Caco-2 (cell line): ENCODE measurements around the gene PAX1. TPM values are rescaled to one million over a fixed set of nuclear protein-coding genes. Genes with fewer than 3 reads are reported as not detected.

Experiments used
- BruUV-seq: library from RNA; stranded (reverse); fragments of 400-500 nt; replicated peaks from 2 replicates; lab custom pipeline; 2021; lab: Mats Ljungman, UMichigan
- CTCF ChIA-PET: fragments of 300-600 bp; sonication (Branson Sonifier 250); formaldehyde crosslinking; loops from one replicate; lab custom pipeline; 2022; ENCODE audit warnings: antibody characterized with exemption; lab: Charles Lee
- POLR2A ChIA-PET: fragments of 300-600 bp; sonication (Branson Sonifier 250); formaldehyde crosslinking; loops from one replicate; lab custom pipeline; 2022; ENCODE audit warnings: antibody characterized with exemption; lab: Charles Lee
- DNase-seq, 2 experiments: peaks; one replicate each; pipeline versions ENCODE4 v3.0.0 to v3.0.0-alpha.2; 2020 to 2022
- H3K27me3 ChIP-seq: replicated peaks from 2 replicates; pipeline ENCODE4 v1.6.0; 2011; ENCODE audit warnings: low read length; ENCODE audit not compliant: control insufficient read depth, insufficient read depth
- H3K36me3 ChIP-seq: 2 replicates; pipeline ENCODE4 v1.5.1; 2011; ENCODE audit warnings: low read length; ENCODE audit not compliant: control insufficient read depth, insufficient read depth
- H3K4me1 ChIP-seq: fragments of 250-450 bp; sonication (Bioruptor Pico); 2 replicates; pipeline ENCODE4 v1.5.1; 2020; ENCODE audit warnings: mild to moderate bottlenecking
- H3K4me3 ChIP-seq: 2 replicates; pipeline ENCODE4 v1.5.1; 2011; ENCODE audit warnings: low read depth, mild to moderate bottlenecking, control low read depth, low read length
- H3K9me3 ChIP-seq: fragments of 250-450 bp; sonication (Bioruptor Pico); 2 replicates; pipeline ENCODE4 v1.5.1; 2020; ENCODE audit warnings: mild to moderate bottlenecking, moderate library complexity
- H3K27ac Mint-ChIP-seq: one replicate; pipeline ENCODE4 v1.8.0; 2022; ENCODE audit warnings: mixed read lengths; ENCODE audit not compliant: unreplicated experiment
- H3K27me3 Mint-ChIP-seq: one replicate; pipeline ENCODE4 v1.8.0; 2022; ENCODE audit warnings: mixed read lengths; ENCODE audit not compliant: insufficient read depth, unreplicated experiment
- H3K36me3 Mint-ChIP-seq: one replicate; pipeline ENCODE4 v1.8.0; 2022; ENCODE audit warnings: mild to moderate bottlenecking, mixed read lengths; ENCODE audit not compliant: insufficient read depth, unreplicated experiment
- H3K4me1 Mint-ChIP-seq: one replicate; pipeline ENCODE4 v1.8.0; 2022; ENCODE audit warnings: low read depth, mixed read lengths; ENCODE audit not compliant: unreplicated experiment
- H3K4me3 Mint-ChIP-seq: one replicate; pipeline ENCODE4 v1.8.0; 2022; ENCODE audit warnings: mild to moderate bottlenecking, moderate library complexity, mixed read lengths; ENCODE audit not compliant: unreplicated experiment
- H3K9me3 Mint-ChIP-seq: one replicate; pipeline ENCODE4 v1.8.0; 2022; ENCODE audit warnings: mixed read lengths; ENCODE audit not compliant: unreplicated experiment
- intact Hi-C: fragments of 100-400 bp; cut with micrococcal nuclease; formaldehyde crosslinking; loops from one replicate; pipeline ENCODE4 v1.10.0; 2022; ENCODE audit not compliant: unreplicated experiment
- total RNA-seq: library from RNA; stranded (reverse); gene quantifications from 2 replicates; pipeline ENCODE4 v1.2.3, GENCODE V29; 2022
- TF ChIP-seq, protein P1 (sequence below), 2 experiments: fragments of 200-600 bp in 1 of 2; IDR thresholded peaks; 1 replicate in 1 of 2; 2 replicates in 1 of 2; pipeline versions ENCODE4 v1.5.1 to v1.8.0; 2011 to 2022; ENCODE audit warnings: antibody characterized with exemption in 1 of 2, control low read depth in 1 of 2, inconsistent platforms in 1 of 2, low read depth in 1 of 2, low read length in 1 of 2, mild to moderate bottlenecking in 1 of 2, moderate library complexity in 1 of 2; ENCODE audit not compliant: insufficient read depth in 1 of 2, severe bottlenecking in 1 of 2, unreplicated experiment in 1 of 2

The PAX1 gene
- total RNA-seq, 1 experiment from 2014 or later: not detected

DNA sequence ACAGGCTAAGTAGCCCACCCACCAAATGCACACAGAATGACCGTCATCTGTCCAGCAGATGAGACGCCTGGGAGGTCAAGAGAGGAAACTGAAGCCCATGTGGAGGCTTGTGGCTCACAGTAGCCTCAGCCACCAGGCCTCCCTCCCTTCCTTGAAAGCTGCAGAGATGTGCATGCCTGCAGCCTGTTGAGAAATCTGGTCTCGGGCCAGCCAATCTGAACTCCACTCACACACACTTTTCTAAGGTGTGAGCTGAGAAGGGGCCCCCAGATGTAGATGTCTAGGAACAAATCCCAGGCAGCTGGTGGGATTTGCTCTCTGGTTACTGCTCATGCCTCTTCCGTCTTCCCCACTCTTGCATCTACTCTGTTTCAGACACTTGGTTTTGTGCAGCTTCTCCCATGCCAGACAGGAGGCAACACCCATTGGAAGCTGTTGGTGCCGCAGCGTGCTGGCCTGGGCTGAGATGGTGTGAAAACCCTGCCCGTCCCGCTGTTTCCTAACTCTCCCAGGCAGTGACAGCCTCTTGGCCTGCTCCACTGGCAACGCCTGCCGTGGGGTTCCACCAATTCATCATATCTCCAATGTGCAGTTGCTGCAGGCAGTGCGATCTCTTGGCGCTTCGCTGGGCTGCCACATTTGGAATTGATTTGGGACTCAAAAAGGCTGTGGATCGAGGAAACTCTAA, 24.1 kb upstream of the PAX1 start:
- Histone ChIP-seq H3K4me1 (no peaks in the 10 kb centered on the region), H3K4me3 (no peak overlapping the region), H3K36me3 (no peaks in the 10 kb centered on the region), H3K9me3 (no peaks in the 10 kb centered on the region), H3K27me3 (no peaks in the 10 kb centered on the region; the same call in 1 of the 2 replicates)
- peaks cover 12% of the 10 kb centered on the region for H3K27me3 Mint-ChIP-seq
- TF ChIP-seq, protein P1, sequence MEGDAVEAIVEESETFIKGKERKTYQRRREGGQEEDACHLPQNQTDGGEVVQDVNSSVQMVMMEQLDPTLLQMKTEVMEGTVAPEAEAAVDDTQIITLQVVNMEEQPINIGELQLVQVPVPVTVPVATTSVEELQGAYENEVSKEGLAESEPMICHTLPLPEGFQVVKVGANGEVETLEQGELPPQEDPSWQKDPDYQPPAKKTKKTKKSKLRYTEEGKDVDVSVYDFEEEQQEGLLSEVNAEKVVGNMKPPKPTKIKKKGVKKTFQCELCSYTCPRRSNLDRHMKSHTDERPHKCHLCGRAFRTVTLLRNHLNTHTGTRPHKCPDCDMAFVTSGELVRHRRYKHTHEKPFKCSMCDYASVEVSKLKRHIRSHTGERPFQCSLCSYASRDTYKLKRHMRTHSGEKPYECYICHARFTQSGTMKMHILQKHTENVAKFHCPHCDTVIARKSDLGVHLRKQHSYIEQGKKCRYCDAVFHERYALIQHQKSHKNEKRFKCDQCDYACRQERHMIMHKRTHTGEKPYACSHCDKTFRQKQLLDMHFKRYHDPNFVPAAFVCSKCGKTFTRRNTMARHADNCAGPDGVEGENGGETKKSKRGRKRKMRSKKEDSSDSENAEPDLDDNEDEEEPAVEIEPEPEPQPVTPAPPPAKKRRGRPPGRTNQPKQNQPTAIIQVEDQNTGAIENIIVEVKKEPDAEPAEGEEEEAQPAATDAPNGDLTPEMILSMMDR (IDR thresholded peaks at IDR 0.05; ENCODE audit: insufficient read depth in 1 of 2, low read depth in 1 of 2, low read length in 1 of 2, severe bottlenecking in 1 of 2, unreplicated experiment in 1 of 2): no peak
- CTCF ChIA-PET: no interaction called here
- H3K4me3 Mint-ChIP-seq: no peak overlapping the region
- H3K9me3 Mint-ChIP-seq: no peaks in the 10 kb centered on the region
- H3K4me1 Mint-ChIP-seq: no peaks in the 10 kb centered on the region
- intact Hi-C loops: no loop called here
- POLR2A ChIA-PET: no interaction called here
- BruUV-seq: no TSS peak
- DNase-seq: no peak
- no peak overlapping the region for H3K27ac Mint-ChIP-seq
- H3K36me3 Mint-ChIP-seq: no peaks in the 10 kb centered on the region

DNA sequence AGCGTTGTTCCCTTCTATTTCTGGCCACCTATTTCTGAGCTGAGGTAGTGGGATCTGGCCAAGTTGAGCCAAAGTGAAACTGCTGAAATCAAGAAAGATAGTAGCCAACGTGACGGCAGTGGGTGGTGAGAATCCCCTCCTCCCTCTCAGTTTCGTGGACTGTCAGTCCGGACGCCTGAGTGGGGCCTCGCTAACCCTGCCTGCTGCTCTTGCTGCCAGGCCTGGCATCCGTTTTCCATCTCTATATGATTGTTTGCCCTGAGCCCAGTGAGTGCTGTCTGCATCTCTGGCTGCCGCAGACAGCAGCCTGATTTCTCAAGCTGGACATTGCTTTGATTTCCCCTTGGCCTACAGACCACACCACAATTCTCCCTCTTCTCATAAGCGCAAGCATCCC, 23.5 kb upstream of the PAX1 start:
- POLR2A ChIA-PET: no interaction called here
- Histone ChIP-seq H3K4me3 (no peak overlapping the region), H3K4me1 (no peaks in the 10 kb centered on the region), H3K9me3 (no peaks in the 10 kb centered on the region), H3K27me3 (no peaks in the 10 kb centered on the region; the same call in 1 of the 2 replicates), H3K36me3 (no peaks in the 10 kb centered on the region)
- H3K4me1 Mint-ChIP-seq: no peaks in the 10 kb centered on the region
- H3K36me3 Mint-ChIP-seq: no peaks in the 10 kb centered on the region
- H3K4me3 Mint-ChIP-seq: no peak overlapping the region
- no TSS peak for BruUV-seq
- no peak for DNase-seq
- TF ChIP-seq, protein P1 (IDR thresholded peaks at IDR 0.05; ENCODE audit: insufficient read depth in 1 of 2, low read depth in 1 of 2, low read length in 1 of 2, severe bottlenecking in 1 of 2, unreplicated experiment in 1 of 2): no peak
- no peak overlapping the region for H3K27ac Mint-ChIP-seq
- CTCF ChIA-PET: no interaction called here
- intact Hi-C loops: loop anchor here (1.0 kb wide), 1 partner anchor 20 kb away; no protein-coding TSS in a partner anchor
- H3K9me3 Mint-ChIP-seq: no peaks in the 10 kb centered on the region
- H3K27me3 Mint-ChIP-seq: peaks cover 12% of the 10 kb centered on the region

DNA sequence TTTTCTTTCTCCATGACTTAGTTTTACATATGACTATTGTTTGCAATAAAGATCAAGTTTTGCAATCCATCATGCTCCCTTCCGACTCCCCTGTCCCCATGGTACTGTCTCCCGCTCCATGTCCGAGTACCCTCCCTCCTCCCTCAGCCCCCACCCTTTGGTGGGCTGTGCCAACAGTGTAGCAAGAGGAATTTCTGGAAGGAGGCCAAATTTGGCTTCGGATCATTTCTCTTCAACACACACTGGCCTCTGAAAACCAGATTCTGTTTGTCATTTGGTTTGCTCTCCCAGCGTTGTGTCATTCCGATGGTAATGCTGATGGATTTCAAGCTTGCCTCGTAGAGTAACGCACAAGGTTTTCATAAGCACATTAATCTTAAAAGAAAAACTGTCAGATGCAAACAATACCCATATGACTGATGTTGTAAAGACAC, 22.9 kb upstream of the PAX1 start:
- TF ChIP-seq, protein P1 (IDR thresholded peaks at IDR 0.05; ENCODE audit: insufficient read depth in 1 of 2, low read depth in 1 of 2, low read length in 1 of 2, severe bottlenecking in 1 of 2, unreplicated experiment in 1 of 2): no peak
- H3K4me3 Mint-ChIP-seq: no peak overlapping the region
- H3K9me3 ChIP-seq: no peaks in the 10 kb centered on the region
- H3K36me3 Mint-ChIP-seq: no peaks in the 10 kb centered on the region
- peaks cover 12% of the 10 kb centered on the region for H3K27me3 Mint-ChIP-seq
- CTCF ChIA-PET: no interaction called here
- no peak overlapping the region for H3K27ac Mint-ChIP-seq
- H3K4me1 ChIP-seq: no peaks in the 10 kb centered on the region
- DNase-seq: no peak
- no peaks in the 10 kb centered on the region for H3K9me3 Mint-ChIP-seq
- H3K36me3 ChIP-seq: no peaks in the 10 kb centered on the region
- H3K27me3 ChIP-seq: no peaks in the 10 kb centered on the region; the same call in 1 of the 2 replicates
- H3K4me1 Mint-ChIP-seq: no peaks in the 10 kb centered on the region
- intact Hi-C loops: loop anchor here (1.0 kb wide), 1 partner anchor 20 kb away; no protein-coding TSS in a partner anchor
- no peak overlapping the region for H3K4me3 ChIP-seq
- POLR2A ChIA-PET: no interaction called here
- no TSS peak for BruUV-seq
